ENCODE results near the gene TWIST2. TPM values are rescaled to one million over a fixed set of nuclear protein-coding genes. Genes with fewer than 3 reads are reported as not detected.

Gene TWIST2
- total RNA-seq, 1 donor from 2014 or later, result 13.6 TPM

- intact Hi-C loops (cut with DNase I), result no loop called here
- peak; percentile 63 for ATAC-seq
- peak; percentile 61 for DNase-seq (ENCODE audit: low spot score)
Measured at GRCh38 chr2:238908960-238909951, 61.4 kb downstream of the TWIST2 start.

GRCh38 chr2:238910751-238911351 is 63.0 kb downstream of the TWIST2 start:
- intact Hi-C loops (cut with DNase I), result no loop called here
- ATAC-seq (no peak), DNase-seq (ENCODE audit: low spot score) (no peak)

- no peak for DNase-seq (ENCODE audit: low spot score)
Measured at GRCh38 chr2:238911376-238912227, 63.7 kb downstream of the TWIST2 start.

GRCh38 chr2:238912228-238912915 is 64.5 kb downstream of the TWIST2 start:
- ATAC-seq, result no peak
- DNase-seq (ENCODE audit: low spot score), result no peak
- intact Hi-C loops (cut with DNase I), result no loop called here

More at GRCh38 chr2:238911376-238912227, 63.7 kb downstream of the TWIST2 start:
- intact Hi-C loops (cut with DNase I), result no loop called here
- no peak for ATAC-seq

GRCh38 chr2:238912916-238913875 is 65.3 kb downstream of the TWIST2 start:
- DNase-seq (ENCODE audit: low spot score), result no peak
- intact Hi-C loops (cut with DNase I), result no loop called here
- ATAC-seq, result no peak

- DNase-seq (ENCODE audit: low spot score) (peak; percentile 40), ATAC-seq (no peak)
- intact Hi-C loops (cut with DNase I), result no loop called here
Measured at GRCh38 chr2:238913931-238914647, 66.2 kb downstream of the TWIST2 start.

GRCh38 chr2:238914648-238915015 is 66.7 kb downstream of the TWIST2 start:
- intact Hi-C loops (cut with DNase I), result no loop called here

GRCh38 chr2:238915196-238915595 is 67.3 kb downstream of the TWIST2 start:
- DNase-seq (ENCODE audit: low spot score), result peak; percentile 34
- intact Hi-C loops (cut with DNase I), result no loop called here
- no peak for ATAC-seq

More at GRCh38 chr2:238914648-238915015, 66.7 kb downstream of the TWIST2 start:
- ATAC-seq (no peak), DNase-seq (ENCODE audit: low spot score) (peak; percentile 36)

GRCh38 chr2:238915596-238915995 is 67.7 kb downstream of the TWIST2 start:
- intact Hi-C loops (cut with DNase I), result no loop called here
- DNase-seq (ENCODE audit: low spot score) (peak; percentile 41), ATAC-seq (no peak)

- ATAC-seq, result no peak
- intact Hi-C loops (cut with DNase I), result no loop called here
- DNase-seq (ENCODE audit: low spot score), result peak; percentile 27
Measured at GRCh38 chr2:238916176-238916874, 68.4 kb downstream of the TWIST2 start.

GRCh38 chr2:238916875-238917590 is 69.1 kb downstream of the TWIST2 start:
- ATAC-seq (no peak), DNase-seq (ENCODE audit: low spot score) (peak; percentile 52)
- intact Hi-C loops (cut with DNase I), result no loop called here

GRCh38 chr2:238919307-238919706 is 71.4 kb downstream of the TWIST2 start:
- DNase-seq (ENCODE audit: low spot score) (peak; percentile 42), ATAC-seq (no peak)
- intact Hi-C loops (cut with DNase I), result no loop called here

- intact Hi-C loops (cut with DNase I), result no loop called here
- ATAC-seq (no peak), DNase-seq (ENCODE audit: low spot score) (no peak)
Measured at GRCh38 chr2:238920053-238920452, 72.2 kb downstream of the TWIST2 start.

GRCh38 chr2:238920601-238921001 is 72.7 kb downstream of the TWIST2 start:
- DNase-seq (ENCODE audit: low spot score) (peak; percentile 47), ATAC-seq (no peak)
- intact Hi-C loops (cut with DNase I), result no loop called here

GRCh38 chr2:238921259-238921658 is 73.4 kb downstream of the TWIST2 start:
- DNase-seq (ENCODE audit: low spot score) (peak; percentile 38), ATAC-seq (no peak)
- intact Hi-C loops (cut with DNase I), result no loop called here
